VCaP (cell line): ENCODE data around the gene RBKS.

Experiments used
- H3K27ac ChIP-seq: fragments of 450-650 bp; 2 replicates; pipeline ENCODE4 v1.5.1; 2017
- CTCF ChIP-seq: fragments of 450-650 bp; conservative IDR thresholded peaks from 2 replicates; pipeline ENCODE4 v1.5.1; 2017; ENCODE audit warnings: mild to moderate bottlenecking, moderate library complexity

Gene RBKS

DNA sequence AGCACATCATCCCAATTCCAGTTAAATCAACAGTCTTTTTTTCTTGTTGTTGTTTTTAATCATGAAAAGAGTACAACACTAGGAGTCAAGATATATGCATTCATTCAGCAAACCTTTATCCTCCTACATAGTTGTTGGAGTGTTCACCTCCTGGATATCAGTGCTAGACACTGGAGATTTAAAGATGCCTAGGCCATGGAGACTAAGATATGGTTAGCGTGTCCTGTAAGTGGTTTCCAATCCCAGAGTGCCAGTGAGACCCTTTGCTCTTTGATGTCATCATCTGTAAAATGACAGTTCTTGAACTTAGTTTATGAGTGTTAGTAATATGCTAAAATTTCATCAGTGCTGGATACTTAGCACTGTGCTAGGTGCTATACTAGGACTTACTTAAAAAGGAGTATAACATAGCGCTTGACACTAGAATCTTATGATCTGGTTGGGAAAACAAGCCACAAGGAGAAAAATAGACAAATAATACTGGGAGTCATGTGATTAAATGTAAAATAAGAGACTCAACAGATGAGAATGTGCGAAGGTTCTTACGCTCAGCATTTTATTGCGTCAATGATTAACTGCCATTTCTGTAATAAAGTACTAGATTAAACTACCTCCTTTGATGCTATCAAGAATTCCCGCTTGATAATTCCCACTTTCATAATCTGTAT lies 31.8 kb upstream of the RBKS start:
- TF ChIP-seq CTCF: no peak
- peak overlapping the region; percentile 85 for H3K27ac ChIP-seq

GRCh38 chr2:27921424-27921823 lies 31.2 kb upstream of the RBKS start:
- no peak for TF ChIP-seq CTCF
- peak overlapping the region; percentile 85 for H3K27ac ChIP-seq

DNA sequence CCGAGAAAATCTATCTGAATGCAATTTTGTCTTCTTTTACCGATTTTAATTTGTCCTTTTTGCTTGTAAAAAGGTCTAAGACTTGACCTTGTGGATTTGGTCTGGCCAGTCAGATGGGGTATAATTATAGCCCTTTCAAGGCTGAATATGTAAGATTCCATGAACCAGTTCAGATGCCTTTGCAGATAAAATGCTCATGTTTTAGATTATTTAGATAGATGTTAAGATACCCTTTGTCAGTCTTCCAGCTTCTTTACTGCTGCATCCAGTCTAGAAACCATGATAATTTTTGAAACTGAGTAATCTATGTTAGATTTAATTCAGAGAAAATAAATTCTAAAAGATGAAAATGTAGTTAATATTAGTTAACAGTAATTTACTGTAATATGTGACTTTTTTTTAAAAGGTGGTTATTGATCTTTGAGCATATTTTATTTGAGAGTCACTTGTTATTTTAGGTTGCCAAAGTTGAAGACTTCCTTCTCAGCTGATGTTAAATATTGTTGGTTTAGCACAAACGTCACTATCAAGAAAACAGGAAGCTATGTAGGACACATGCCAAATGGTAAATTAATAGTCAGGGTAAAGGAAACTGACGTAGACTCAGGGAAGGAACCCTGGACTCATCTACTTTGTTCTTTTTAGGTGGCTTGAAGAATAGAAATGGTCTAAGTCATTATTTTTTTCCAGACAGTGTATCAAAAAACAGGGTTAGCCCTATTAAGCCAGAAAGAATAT lies 30.1 kb upstream of the RBKS start:
- peak overlapping the region; percentile 85 for H3K27ac ChIP-seq
- TF ChIP-seq CTCF: no peak

DNA sequence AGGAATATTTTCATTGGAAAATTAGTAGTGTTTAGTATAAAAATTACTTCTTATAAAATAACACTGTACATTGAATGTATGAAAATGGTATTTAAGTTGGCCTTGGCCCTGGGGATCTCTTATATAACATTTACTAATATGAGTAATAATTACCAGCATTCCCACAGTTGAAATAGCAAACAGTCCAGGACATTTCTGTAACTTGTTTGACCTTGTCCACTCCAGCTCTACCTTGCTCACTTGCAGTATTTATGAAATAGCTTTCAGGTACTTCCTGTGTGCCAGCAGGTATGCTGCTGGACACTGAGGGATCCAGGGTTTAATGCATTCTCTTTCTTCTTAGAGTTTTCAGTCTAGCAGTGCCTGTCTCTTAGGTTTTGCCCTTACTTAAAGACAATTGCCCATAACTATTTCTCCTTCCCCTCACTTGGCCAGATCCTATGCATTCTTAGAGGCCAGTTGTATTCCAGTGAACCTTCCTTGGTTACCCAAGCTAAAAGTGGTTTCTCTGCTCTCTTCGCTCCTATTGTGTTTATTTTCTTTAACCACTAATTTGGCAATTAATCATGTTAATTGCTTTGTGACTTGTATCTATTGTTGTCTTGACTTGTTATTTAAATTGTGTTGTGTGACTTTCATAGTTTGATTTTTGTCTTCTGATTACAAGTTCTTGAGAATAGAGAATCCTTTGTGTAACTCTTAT lies 26.3 kb upstream of the RBKS start:
- TF ChIP-seq CTCF: no peak
- H3K27ac ChIP-seq: peak overlapping the region; percentile 68

GRCh38 chr2:27915874-27916273 lies 25.7 kb upstream of the RBKS start:
- TF ChIP-seq CTCF: no peak
- peak overlapping the region; percentile 68 for H3K27ac ChIP-seq

GRCh38 chr2:27915191-27915590 lies 25.0 kb upstream of the RBKS start:
- peak overlapping the region; percentile 68 for H3K27ac ChIP-seq
- no peak for TF ChIP-seq CTCF

DNA sequence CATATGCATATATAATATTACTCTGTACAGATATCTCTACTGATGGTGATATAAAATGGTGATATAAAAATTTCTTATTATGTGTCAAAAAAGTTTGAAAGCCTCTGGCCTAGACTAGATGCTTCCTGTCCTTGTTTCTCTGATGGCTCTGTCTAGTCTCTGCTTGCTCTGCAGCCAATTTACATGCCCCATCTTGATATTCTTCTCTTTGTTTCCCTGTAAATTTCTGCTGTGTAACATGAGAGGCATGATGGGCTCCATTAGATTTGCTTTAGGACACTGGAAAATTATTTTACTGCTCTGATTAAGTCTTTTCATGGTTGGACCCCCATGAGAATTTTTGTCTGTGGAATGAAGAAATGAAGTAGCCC lies 24.6 kb upstream of the RBKS start:
- peak overlapping the region; percentile 68 for H3K27ac ChIP-seq
- TF ChIP-seq CTCF: no peak
